Activated naive CD8-positive, alpha-beta T cell treated with anti-CD3 and anti-CD28 coated beads, Interleukin-2, amount 10 ng/mL, durations not matched to agents 7 days and 5 days (primary cell): Measurements from ENCODE around the gene GABBR2. TPM values are rescaled to one million over a fixed set of nuclear protein-coding genes. Genes with fewer than 3 reads are reported as not detected.
A peak's percentile ranks its signal among the peaks of the same experiment; 100 is the strongest.

Source experiments
- ATAC-seq: fragments of 150-1000 bp; cut with Tn5 transposase; one replicate; pipeline ENCODE4 v1.10.0; 2021; ENCODE audit warnings: low read depth, moderate library complexity
- POLR2A ChIA-PET: fragments of 350-600 bp; sonication (Branson Sonifier 250); formaldehyde crosslinking; loops from one replicate; lab custom pipeline; 2021; ENCODE audit warnings: antibody characterized with exemption; lab: Charles Lee
- DNase-seq: peaks from one replicate; pipeline ENCODE4 v3.0.0; 2021
- H3K27ac Mint-ChIP-seq: one replicate; pipeline ENCODE4 v1.8.0; 2022; ENCODE audit warnings: mild to moderate bottlenecking, mixed read lengths
- H3K27me3 Mint-ChIP-seq: one replicate; pipeline ENCODE4 v1.8.0; 2022; ENCODE audit warnings: mild to moderate bottlenecking, moderate library complexity, mixed read lengths
- H3K36me3 Mint-ChIP-seq: one replicate; pipeline ENCODE4 v1.8.0; 2021; ENCODE audit warnings: mild to moderate bottlenecking, mixed read lengths
- H3K4me1 Mint-ChIP-seq: one replicate; pipeline ENCODE4 v1.8.0; 2021; ENCODE audit warnings: mixed read lengths
- H3K4me3 Mint-ChIP-seq: one replicate; pipeline ENCODE4 v1.8.0; 2022; ENCODE audit warnings: mild to moderate bottlenecking, moderate library complexity, mixed read lengths
- H3K9me3 Mint-ChIP-seq: one replicate; pipeline ENCODE4 v1.8.0; 2021; ENCODE audit warnings: mixed read lengths
- total RNA-seq, 2 experiments: library from RNA; stranded (reverse); gene quantifications; one replicate each; pipeline ENCODE4 v1.2.3, GENCODE V29; 2021

Gene GABBR2
- total RNA-seq, 2 experiments from 2014 or later = not detected

GRCh38 chr9:98342098-98342819, 366.5 kb downstream of the GABBR2 start:
- POLR2A ChIA-PET = no interaction called here

GRCh38 chr9:98341157-98342097, 367.3 kb downstream of the GABBR2 start:
- DNase-seq (no peak), ATAC-seq (no peak)
- no peak overlapping the region for H3K27ac Mint-ChIP-seq
- peaks cover 23% of the 10 kb centered on the region for H3K27me3 Mint-ChIP-seq
- H3K36me3 Mint-ChIP-seq = no peaks in the 10 kb centered on the region
- POLR2A ChIA-PET = no interaction called here
- H3K4me3 Mint-ChIP-seq = no peak overlapping the region
- peaks cover 4% of the 10 kb centered on the region for H3K9me3 Mint-ChIP-seq
- peaks cover 3% of the 10 kb centered on the region for H3K4me1 Mint-ChIP-seq

More at GRCh38 chr9:98342098-98342819, 366.5 kb downstream of the GABBR2 start:
- no peak for DNase-seq
- Mint-ChIP-seq H3K27ac (no peak overlapping the region), H3K9me3 (peaks cover 4% of the 10 kb centered on the region), H3K27me3 (peaks cover 25% of the 10 kb centered on the region), H3K36me3 (no peaks in the 10 kb centered on the region), H3K4me3 (no peak overlapping the region), H3K4me1 (peaks cover 3% of the 10 kb centered on the region)
- ATAC-seq = no peak

GRCh38 chr9:98339987-98340800, 368.5 kb downstream of the GABBR2 start:
- Mint-ChIP-seq H3K4me3 (no peak overlapping the region), H3K27ac (no peak overlapping the region), H3K9me3 (peaks cover 4% of the 10 kb centered on the region), H3K36me3 (no peaks in the 10 kb centered on the region), H3K27me3 (peaks cover 18% of the 10 kb centered on the region), H3K4me1 (peaks cover 3% of the 10 kb centered on the region)
- DNase-seq (no peak), ATAC-seq (no peak)
- POLR2A ChIA-PET = no interaction called here

- H3K36me3 Mint-ChIP-seq = no peaks in the 10 kb centered on the region
- POLR2A ChIA-PET = no interaction called here
- no peak overlapping the region for H3K4me3 Mint-ChIP-seq
- DNase-seq (no peak), ATAC-seq (no peak)
- H3K4me1 Mint-ChIP-seq = peaks cover 1% of the 10 kb centered on the region
- H3K27me3 Mint-ChIP-seq = peaks cover 7% of the 10 kb centered on the region
- peaks cover 2% of the 10 kb centered on the region for H3K9me3 Mint-ChIP-seq
- H3K27ac Mint-ChIP-seq = no peak overlapping the region
Observed at GRCh38 chr9:98335661-98336060, 373.1 kb downstream of the GABBR2 start.

- peaks cover 1% of the 10 kb centered on the region for H3K4me1 Mint-ChIP-seq
- POLR2A ChIA-PET = no interaction called here
- no peak for ATAC-seq
- H3K9me3 Mint-ChIP-seq = peaks cover under 1% of the 10 kb centered on the region
- H3K27ac Mint-ChIP-seq = no peak overlapping the region
- no peaks in the 10 kb centered on the region for H3K36me3 Mint-ChIP-seq
- peaks cover 7% of the 10 kb centered on the region for H3K27me3 Mint-ChIP-seq
- no peak overlapping the region for H3K4me3 Mint-ChIP-seq
- DNase-seq = no peak
Observed at GRCh38 chr9:98334796-98335195, 373.9 kb downstream of the GABBR2 start.

GRCh38 chr9:98333703-98334582, 374.8 kb downstream of the GABBR2 start:
- no peak overlapping the region for H3K27ac Mint-ChIP-seq
- H3K27me3 Mint-ChIP-seq = peaks cover 7% of the 10 kb centered on the region
- POLR2A ChIA-PET = no interaction called here
- DNase-seq (no peak), ATAC-seq (no peak)
- H3K4me1 Mint-ChIP-seq = peaks cover 1% of the 10 kb centered on the region
- H3K9me3 Mint-ChIP-seq = no peaks in the 10 kb centered on the region
- H3K4me3 Mint-ChIP-seq = no peak overlapping the region
- no peaks in the 10 kb centered on the region for H3K36me3 Mint-ChIP-seq

GRCh38 chr9:98332405-98332831, 376.3 kb downstream of the GABBR2 start:
- no peaks in the 10 kb centered on the region for H3K9me3 Mint-ChIP-seq
- no peak overlapping the region for H3K4me3 Mint-ChIP-seq
- ATAC-seq (no peak), DNase-seq (no peak)
- H3K4me1 Mint-ChIP-seq = peaks cover 1% of the 10 kb centered on the region
- H3K27me3 Mint-ChIP-seq = peaks cover 2% of the 10 kb centered on the region
- no peak overlapping the region for H3K27ac Mint-ChIP-seq
- no peaks in the 10 kb centered on the region for H3K36me3 Mint-ChIP-seq
- POLR2A ChIA-PET = no interaction called here

- H3K4me3 Mint-ChIP-seq = no peak overlapping the region
- H3K27ac Mint-ChIP-seq = no peak overlapping the region
- H3K36me3 Mint-ChIP-seq = no peaks in the 10 kb centered on the region
- H3K4me1 Mint-ChIP-seq = peaks cover 1% of the 10 kb centered on the region
- H3K27me3 Mint-ChIP-seq = peaks cover 2% of the 10 kb centered on the region
- no peaks in the 10 kb centered on the region for H3K9me3 Mint-ChIP-seq
- ATAC-seq (no peak), DNase-seq (no peak)
- POLR2A ChIA-PET = interaction anchor here (0.7 kb wide), 1 partner anchor 279 kb away, joined by 4 read pairs; no protein-coding TSS in a partner anchor
Observed at GRCh38 chr9:98331536-98332259, 377.0 kb downstream of the GABBR2 start.

- Mint-ChIP-seq H3K9me3 (no peaks in the 10 kb centered on the region), H3K36me3 (no peaks in the 10 kb centered on the region), H3K27me3 (peaks cover 2% of the 10 kb centered on the region), H3K4me3 (no peak overlapping the region), H3K27ac (no peak overlapping the region), H3K4me1 (peaks cover 1% of the 10 kb centered on the region)
- ATAC-seq (no peak), DNase-seq (no peak)
- POLR2A ChIA-PET = interaction anchor here (0.7 kb wide), 1 partner anchor 127 kb away, joined by 4 read pairs; no protein-coding TSS in a partner anchor
Observed at GRCh38 chr9:98330831-98331230, 377.9 kb downstream of the GABBR2 start.

- peaks cover 1% of the 10 kb centered on the region for H3K4me1 Mint-ChIP-seq
Observed at GRCh38 chr9:98329904-98330303, 378.8 kb downstream of the GABBR2 start.

GRCh38 chr9:98329281-98329680, 379.5 kb downstream of the GABBR2 start:
- Mint-ChIP-seq H3K4me3 (no peak overlapping the region), H3K9me3 (no peaks in the 10 kb centered on the region), H3K4me1 (peaks cover 5% of the 10 kb centered on the region), H3K27ac (no peak overlapping the region), H3K36me3 (no peaks in the 10 kb centered on the region), H3K27me3 (peaks cover 2% of the 10 kb centered on the region)
- POLR2A ChIA-PET = no interaction called here
- no peak for ATAC-seq
- no peak for DNase-seq

More at GRCh38 chr9:98329904-98330303, 378.8 kb downstream of the GABBR2 start:
- Mint-ChIP-seq H3K4me3 (no peak overlapping the region), H3K36me3 (no peaks in the 10 kb centered on the region), H3K9me3 (no peaks in the 10 kb centered on the region), H3K27me3 (peaks cover 2% of the 10 kb centered on the region), H3K27ac (peak overlapping the region; percentile 30)
- no peak for ATAC-seq
- POLR2A ChIA-PET = no interaction called here
- no peak for DNase-seq

GRCh38 chr9:98328770-98329169, 380.0 kb downstream of the GABBR2 start:
- no peak overlapping the region for H3K27ac Mint-ChIP-seq
- DNase-seq (no peak), ATAC-seq (no peak)
- no peaks in the 10 kb centered on the region for H3K9me3 Mint-ChIP-seq
- H3K27me3 Mint-ChIP-seq = peaks cover 3% of the 10 kb centered on the region
- H3K4me1 Mint-ChIP-seq = peaks cover 7% of the 10 kb centered on the region
- H3K4me3 Mint-ChIP-seq = no peak overlapping the region
- no peaks in the 10 kb centered on the region for H3K36me3 Mint-ChIP-seq
- POLR2A ChIA-PET = no interaction called here
